ENCODE data around the gene KCNH1.

The KCNH1 gene

GRCh38 chr1:211133836-211134669 lies at the start of gene KCNH1:
KCNH1 (minus strand) TSS chr1:211134148; CDS start chr1:211133945, 203 bp downstream.
- DNase-seq (ENCODE audit: low read depth in 3 of 3): peak; percentile 55 to 80 (median 59)

DNA sequence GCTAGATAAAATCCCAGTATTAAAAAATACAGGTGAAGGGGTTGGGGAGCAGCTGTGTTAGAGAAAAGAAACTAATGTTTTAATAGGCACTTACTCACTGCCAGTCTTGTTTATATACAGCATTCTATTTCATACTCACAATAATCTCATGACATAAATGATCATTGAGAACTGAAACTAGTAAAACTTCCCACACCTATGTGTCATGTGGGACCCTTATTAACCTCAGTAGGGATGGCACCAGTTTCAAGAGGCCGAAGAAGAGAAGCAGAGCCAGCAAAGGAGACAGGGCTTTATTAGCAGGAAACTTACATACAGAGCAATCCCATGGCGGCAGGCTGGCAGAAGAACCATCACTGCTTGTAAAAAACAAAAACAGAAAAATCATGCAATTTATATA lies 48.8 kb upstream of the KCNH1 start:
- DNase-seq (ENCODE audit: low read depth in 3 of 3): no peak

DNA sequence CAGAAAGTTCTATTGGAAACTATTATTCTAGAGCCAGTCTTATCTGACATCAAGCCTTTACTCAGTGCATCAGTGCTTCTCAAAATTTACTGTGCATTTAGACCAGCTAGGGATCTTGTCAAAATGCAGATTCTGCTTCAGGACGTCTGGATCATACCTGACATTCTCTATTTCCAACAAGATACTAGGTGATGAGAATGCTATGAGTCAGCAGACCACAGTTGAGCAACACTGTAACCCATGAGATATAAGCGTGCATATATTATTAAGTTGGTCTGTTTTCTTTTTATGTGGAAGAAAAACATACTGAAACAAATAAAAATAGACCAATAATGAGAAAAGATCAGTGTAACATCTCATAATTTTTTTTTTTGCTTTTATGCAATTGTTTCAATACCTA lies 40.4 kb upstream of the KCNH1 start:
- DNase-seq (ENCODE audit: low read depth in 3 of 3): no peak

DNA sequence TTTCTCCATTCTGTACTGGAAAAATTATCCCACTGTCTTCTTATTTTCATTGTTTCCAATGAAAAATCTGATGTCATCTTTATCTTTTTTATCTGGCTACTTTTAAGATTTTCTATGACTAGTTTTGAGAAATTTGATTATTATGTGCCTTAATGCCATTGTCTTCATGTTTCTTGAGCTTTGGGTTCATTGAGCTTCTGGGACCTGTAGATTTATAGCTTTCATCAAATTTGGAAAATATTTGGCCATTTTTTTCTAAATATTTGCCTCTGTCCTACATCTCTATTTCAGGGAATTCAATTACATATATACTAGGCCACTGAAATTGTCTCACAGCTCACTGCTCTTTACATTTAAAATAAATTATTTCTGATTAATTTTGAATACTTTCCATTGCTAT lies 38.7 kb upstream of the KCNH1 start:
- no peak for DNase-seq (ENCODE audit: low read depth in 3 of 3)

DNA sequence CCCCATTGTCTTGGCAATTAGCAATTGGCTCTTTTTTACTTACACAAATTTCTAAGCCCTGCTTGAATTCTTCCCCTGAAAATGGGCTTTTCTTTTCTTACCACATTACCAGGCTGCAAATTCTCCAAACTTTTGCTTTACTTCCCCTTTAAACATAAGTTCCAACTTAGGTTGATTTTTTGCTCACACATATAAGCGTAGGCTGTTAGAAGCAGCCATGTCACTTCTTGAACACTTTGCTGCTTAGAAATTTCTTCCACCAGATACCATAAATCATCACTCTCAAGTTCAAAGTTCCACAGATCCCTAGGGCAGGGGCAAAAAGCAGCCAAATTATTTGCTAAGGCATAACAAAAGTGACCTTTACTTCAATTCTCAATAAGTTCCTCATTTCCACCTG lies 35.4 kb upstream of the KCNH1 start:
- DNase-seq (ENCODE audit: low read depth in 3 of 3): no peak

- DNase-seq (ENCODE audit: low read depth in 3 of 3): no peak
Observed at GRCh38 chr1:211158866-211159265, 24.9 kb upstream of the KCNH1 start.

GRCh38 chr1:211155040-211155439 lies 21.1 kb upstream of the KCNH1 start:
- no peak for DNase-seq (ENCODE audit: low read depth in 3 of 3)

DNA sequence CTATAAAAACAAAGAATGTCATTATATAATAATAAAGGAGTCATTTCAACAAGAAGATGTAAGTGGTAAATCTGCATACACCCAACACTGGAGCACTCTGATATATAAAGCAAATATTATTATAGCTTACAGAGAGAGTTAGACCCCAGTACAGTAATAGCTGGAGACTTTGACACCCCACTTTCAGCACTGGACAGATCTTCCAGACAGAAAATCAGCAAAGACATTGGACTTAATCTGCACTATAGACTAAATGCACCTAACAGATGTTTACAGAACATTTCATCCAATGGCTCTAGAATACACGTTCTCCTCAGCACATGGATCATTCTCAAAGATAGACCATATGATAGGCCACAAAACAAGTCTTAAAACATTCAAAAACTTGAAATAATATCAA lies 20.0 kb upstream of the KCNH1 start:
- DNase-seq (ENCODE audit: low read depth in 3 of 3): no peak

GRCh38 chr1:211148366-211148765 lies 14.4 kb upstream of the KCNH1 start:
- no peak for DNase-seq (ENCODE audit: low read depth in 3 of 3)

- no peak for DNase-seq (ENCODE audit: low read depth in 3 of 3)
Observed at GRCh38 chr1:211145944-211146343, 12.0 kb upstream of the KCNH1 start.

- DNase-seq (ENCODE audit: low read depth in 3 of 3): no peak
Observed at GRCh38 chr1:211135342-211135950, 1.5 kb upstream of the KCNH1 start.

- DNase-seq (ENCODE audit: low read depth in 3 of 3): peak in 1 of 3 experiments; percentile 29
Observed at GRCh38 chr1:211133393-211133835, 534 bp downstream of the KCNH1 start.

GRCh38 chr1:211132721-211133392 lies 1.1 kb downstream of the KCNH1 start:
- DNase-seq (ENCODE audit: low read depth in 3 of 3): no peak

DNA sequence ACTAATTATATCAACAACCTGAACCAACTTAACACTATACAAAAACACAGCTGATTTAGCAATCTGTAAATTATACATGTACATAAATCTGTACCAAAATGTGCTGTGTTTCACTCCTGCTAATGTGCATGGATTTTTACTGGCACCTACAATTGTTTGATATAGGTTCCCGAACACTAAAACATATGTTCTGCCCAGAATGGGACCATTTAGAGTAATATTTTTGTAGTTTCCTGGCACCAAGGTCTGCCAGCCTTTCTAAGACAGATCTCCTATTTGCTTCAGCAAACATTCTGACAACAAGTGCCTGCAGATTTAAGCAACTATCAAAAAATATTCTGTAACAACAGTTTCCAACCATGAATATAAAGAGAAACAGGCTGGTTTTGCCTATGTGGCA lies 4.2 kb downstream of the KCNH1 start:
- no peak for DNase-seq (ENCODE audit: low read depth in 3 of 3)

GRCh38 chr1:211127166-211127565 lies 6.8 kb downstream of the KCNH1 start:
- DNase-seq (ENCODE audit: low read depth in 3 of 3): no peak

- DNase-seq (ENCODE audit: low read depth in 3 of 3): no peak
Observed at GRCh38 chr1:211126622-211127021, 7.3 kb downstream of the KCNH1 start.

DNA sequence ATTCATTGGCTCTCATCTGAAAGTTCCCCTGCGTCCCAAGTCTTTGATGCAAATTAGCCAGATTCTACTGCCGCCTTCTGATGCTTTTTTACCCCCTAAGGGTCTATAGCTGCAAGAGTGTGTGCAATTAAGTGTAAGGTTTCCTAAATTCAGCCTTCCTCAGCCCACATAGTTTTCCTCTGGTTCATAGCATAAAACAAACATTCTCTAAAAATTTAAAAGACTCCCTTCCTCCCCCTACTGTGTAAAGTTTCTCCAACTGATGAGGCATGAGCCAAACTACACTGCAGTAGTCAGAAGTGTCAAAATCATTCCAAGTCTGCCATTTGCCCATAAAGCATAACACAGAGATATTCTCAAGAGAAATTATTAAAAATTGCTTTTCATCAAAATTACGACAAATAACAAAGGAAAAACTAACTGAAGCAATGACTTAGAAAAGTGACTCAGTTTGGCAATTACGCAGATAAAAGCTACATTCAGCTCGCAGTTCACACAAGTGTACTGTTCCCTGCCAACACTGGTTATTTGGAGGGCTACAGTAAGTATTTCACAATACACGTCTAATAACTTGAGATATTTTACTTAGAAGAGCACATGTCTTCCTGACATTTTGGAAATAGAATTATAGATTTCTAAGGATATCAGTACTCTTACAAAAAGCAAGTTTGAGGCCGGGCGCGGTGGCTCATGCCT lies 15.4 kb downstream of the KCNH1 start:
- no peak for DNase-seq (ENCODE audit: low read depth in 3 of 3)

DNA sequence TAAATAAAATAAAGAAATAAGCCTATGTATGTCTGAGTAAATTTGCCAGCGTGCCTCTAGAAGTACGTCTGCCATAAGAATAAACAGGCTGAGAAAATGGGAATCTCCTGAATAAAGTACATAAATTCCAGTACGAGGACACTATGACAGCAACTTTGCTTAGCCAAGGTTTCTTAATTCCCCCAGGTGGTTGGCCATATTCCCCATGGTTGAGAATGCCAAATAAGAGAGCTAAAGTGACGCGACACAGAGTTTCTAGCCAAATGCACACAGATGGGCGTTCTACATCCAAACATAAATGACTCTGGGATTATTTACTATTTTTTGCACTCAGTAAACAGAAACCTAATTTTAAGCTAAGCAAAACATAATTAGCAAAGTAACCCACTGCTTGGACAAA lies 19.5 kb downstream of the KCNH1 start:
- DNase-seq (ENCODE audit: low read depth in 3 of 3): no peak

DNA sequence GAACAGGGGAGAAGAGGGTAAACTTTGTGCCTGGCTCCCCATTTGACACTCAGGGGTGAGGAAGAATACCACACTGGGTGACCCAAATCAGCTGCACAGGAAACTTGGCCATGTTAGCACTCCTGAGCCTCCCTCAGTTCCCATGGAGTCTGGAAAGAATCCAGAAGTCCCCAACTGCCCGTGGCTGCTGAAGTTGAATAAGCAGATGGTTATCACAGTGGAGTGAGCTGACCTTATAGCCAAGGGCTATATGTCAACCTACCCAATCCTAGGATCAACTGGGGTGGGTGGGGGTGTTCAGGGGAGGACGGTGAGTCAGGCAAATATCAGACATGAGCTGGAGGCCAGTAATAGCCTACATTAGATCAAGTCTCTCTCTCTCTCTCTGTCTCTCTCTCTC lies 20.4 kb downstream of the KCNH1 start:
- no peak for DNase-seq (ENCODE audit: low read depth in 3 of 3)

DNA sequence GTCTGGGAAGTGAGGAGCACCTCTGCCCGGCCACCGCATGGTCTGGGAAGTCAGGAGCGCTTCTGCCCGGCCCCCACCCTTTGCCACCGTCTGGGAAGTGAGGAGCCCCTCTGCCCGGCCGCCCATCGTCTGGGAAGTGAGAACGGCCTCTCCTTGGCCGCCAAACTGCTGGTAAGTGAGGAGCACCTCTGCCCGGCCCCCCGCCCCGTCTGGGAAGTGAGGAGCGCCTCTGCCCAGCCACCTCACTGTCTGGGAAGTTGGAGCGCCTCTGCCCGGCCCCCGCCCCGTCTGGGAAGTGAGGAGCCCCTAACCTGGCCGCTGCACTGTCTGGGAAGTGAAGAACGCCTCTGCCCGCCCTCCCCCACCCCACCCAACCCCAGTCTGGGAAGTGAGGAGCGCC lies 22.6 kb downstream of the KCNH1 start:
- DNase-seq (ENCODE audit: low read depth in 3 of 3): no peak

DNA sequence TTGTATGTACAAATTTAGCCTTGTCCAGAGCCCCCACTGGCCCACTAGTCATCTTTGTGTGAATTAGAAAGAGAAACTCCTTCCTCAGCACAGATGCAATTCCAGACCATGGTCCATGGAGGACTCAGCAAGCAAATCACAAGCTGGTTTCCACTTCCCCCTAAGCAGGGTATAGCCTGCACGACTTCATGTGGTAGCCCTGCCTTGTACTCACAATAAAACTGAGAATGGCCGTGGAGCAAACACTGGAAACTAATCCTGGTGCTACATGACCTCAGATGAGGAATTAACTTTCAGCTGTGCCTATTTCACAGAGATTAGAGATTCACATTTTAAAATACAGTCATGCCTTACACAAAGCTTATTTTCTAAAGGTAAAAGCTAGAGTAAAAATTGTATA lies 32.5 kb downstream of the KCNH1 start:
- DNase-seq (ENCODE audit: low read depth in 3 of 3): no peak

DNA sequence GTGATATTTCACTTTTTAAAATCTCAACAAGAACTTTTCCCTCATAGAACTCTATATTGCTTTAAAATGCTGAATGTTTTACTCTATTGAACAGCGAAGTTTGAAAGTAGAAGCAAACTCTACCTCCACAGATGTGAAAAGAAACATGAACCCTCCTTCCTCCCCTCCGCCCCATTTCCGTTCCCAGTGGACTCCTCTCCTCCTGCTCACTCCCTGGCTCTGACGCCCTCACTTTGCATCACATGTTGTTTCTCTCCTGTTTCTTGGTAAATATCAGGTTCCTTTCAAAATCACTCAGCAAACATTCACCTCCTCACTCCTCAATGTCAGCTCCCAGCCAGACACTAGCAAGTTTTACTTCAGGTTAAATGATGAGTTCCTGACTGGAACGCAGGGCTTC lies 34.6 kb downstream of the KCNH1 start:
- no peak for DNase-seq (ENCODE audit: low read depth in 3 of 3)
